Stimulated activated CD4-positive, alpha-beta T cell treated with anti-CD3 and anti-CD28 coated beads, Interleukin-2, amount 100 ng/mL, for 24 hours (primary cell): ENCODE results near the gene SERPINA10.
"Not testable (repeated sequence)": the region's sequence is repeated elsewhere in the genome, so short reads cannot be mapped to it uniquely, and the experiment has no call there.

ENCODE experiments used
- DNase-seq, 2 donors: peaks; one replicate each; pipeline ENCODE4 v3.0.0-alpha.2; 2020

The SERPINA10 gene

GRCh38 chr14:94278731-94279130 is 14.3 kb downstream of the SERPINA10 start:
- DNase-seq, result no peak

GRCh38 chr14:94276898-94277561 is 16.0 kb downstream of the SERPINA10 start:
- not testable (repeated sequence) for DNase-seq

GRCh38 chr14:94269156-94269555 is 23.9 kb downstream of the SERPINA10 start:
- DNase-seq, result no peak

- not testable (repeated sequence) for DNase-seq
These were observed 24.5 kb downstream of the SERPINA10 start for GRCh38 chr14:94268582-94268981.

- DNase-seq, result no peak
These were observed 25.7 kb downstream of the SERPINA10 start for GRCh38 chr14:94267352-94267751.

GRCh38 chr14:94264195-94264594 is 28.9 kb downstream of the SERPINA10 start:
- not testable (repeated sequence) for DNase-seq

- DNase-seq, result no peak
These were observed 48.9 kb downstream of the SERPINA10 start for GRCh38 chr14:94244182-94244581.

DNA sequence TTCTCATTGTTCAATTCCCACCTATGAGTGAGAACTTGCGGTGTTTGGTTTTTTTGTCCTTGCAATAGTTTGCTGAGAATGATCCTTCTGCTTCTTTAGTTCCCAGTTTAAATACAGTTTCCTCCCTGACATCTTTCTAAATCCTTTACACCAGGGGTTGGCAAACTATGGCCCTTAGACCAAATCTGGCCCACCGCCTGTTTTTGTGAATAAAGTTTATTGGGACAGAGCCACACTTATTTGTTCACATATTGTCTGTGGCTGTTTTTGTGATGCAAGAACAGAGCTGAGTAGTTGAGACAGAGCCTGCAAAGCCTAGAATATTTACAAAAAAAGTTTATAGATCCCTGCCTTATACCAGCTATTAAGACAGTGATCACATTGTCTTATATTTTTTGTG is 53.7 kb downstream of the SERPINA10 start:
- no peak for DNase-seq

DNA sequence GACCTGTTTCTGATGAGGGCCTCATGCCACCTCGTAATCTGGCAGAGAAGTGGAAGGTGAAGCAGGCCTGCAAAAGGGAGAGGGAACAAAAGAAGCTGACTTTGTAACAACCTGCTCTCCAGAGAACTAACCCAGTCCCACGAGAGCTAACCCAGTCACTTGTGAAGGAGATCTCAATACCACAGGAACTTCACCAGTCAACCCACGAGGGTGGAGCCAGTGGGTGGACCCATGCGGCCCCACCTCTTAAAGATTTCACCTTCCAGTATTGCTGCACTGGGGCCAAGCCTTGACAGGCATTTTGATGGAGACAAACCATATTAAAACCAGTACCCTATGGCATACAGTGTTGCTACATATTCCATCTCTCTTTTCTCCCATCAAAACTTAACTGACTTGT is 55.1 kb downstream of the SERPINA10 start:
- DNase-seq, result peak in 1 of 2 donors; percentile 3

DNA sequence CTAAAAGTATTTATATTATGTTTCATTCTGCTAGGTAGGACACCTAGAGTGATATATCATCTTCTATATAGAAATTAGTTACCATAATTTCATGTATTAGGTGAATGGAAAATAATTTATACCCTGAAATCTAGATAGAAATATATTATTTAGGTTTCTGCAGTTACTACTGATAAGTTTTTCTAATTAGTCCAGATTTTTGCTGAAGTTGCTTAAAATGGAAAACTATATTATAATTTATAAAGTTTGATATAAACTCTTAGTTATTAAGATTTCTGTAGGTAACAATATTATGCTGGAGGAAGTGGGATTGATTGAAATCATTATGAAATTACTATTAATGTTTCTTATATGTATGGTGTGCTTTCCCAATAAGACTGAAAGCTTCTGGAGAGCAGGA is 56.0 kb downstream of the SERPINA10 start:
- DNase-seq, result no peak
